Measurements from ENCODE around the gene LPCAT2.

Gene LPCAT2

DNA sequence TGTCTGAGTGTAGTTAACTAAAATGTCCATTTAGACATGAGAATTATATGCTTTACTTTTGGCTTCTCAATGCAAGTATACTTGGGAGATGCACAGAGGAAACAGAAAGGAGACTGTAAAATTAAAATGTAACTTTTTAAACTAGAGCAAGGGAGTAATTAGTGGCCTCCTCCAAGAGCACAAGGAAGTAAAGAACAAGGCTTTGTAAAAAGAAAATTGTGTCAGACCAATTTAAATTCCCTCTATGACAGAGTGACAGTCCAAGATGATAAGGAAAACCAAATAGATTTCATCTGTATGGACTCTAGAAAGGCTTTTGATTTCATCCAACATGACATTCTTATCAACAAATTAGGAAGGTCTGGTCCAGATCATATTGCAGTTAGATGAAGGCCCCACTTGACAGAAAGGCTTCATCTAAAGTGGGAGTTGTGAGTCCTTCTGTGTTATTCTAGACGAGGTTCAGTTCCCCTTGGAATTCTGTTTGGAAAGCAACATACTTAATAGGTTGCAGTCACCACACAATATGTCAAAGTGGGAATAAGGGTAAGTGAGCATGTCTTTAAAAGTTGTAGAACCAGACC, 51.2 kb downstream of the LPCAT2 start:
- DNase-seq = no peak

DNA sequence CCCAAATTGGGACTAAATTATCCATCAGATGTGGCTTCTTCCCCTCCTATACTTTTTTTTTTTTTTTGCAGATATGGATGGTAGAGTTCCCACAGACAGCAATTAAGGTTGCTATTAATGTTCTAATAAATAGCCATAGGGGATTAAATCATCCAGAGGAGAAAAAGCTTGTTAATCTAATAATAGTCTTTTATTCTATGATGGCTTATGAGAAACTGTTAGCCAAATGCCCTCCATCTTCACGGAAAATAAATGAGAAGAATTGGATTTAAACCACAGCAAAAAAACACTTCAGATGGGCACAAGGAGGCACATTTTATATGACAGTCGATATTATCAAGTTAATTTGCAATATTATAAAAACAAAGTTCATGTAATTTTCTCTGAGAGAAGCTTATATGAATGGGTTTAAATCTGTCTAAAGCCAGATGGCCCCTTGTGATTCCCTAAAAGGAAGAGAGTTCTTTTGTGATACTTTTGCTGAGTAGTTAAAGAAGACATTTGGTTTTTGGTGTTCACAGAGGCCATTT, 52.5 kb downstream of the LPCAT2 start:
- no peak for DNase-seq

DNA sequence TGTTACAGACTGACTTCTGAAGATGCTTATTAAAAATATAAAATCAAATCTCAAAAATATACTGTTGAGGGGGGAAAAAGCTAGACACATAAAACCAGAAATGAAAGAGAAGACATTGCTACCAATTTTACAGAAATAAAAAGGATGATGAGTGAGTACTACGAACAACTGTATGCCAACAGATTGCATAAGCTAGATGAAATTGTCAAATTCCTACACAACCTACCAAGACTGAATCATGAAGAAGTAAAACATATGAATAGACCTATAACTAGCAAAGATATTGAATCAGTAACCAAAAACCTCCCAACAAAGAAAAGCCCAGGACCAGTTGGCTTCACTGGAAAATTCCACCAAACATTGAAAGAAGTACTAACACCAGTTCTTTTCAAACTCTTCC, 54.1 kb downstream of the LPCAT2 start:
- no peak for DNase-seq

DNA sequence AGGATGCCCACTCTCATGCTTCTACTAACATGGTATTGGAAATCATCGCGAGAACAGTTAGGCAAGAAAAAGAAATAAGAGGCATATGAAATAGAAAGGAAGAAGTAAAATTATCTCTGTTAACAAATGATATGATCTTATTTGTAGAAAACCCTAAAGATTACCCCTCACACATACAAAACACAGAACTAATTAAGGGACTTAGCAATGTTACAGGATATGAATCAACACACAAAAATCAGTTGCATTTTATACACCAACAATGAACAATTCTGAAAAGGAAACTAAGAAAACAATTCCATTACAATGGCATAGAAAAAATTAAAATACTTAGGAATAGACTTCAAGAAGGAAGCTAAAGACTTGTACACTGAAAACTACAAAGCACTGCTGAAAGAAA, 54.9 kb downstream of the LPCAT2 start:
- DNase-seq = no peak

DNA sequence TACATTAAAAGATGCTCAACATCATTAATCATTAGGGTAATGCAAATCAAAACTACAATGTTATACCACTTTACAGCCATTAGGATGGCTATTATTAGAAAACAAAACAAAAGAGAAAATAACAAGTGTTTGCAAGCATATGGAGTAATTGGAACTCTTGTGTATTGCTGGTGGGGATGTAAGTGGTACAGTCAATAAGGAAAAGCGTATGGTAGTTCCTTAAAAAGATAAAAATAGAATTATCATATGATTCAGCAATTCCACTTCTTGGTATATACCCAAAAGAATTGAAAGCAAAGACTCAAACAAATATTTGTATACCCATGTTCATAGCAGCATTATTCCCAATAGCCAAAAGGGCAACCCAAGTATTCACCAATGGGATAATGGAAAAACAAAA, 56.2 kb downstream of the LPCAT2 start:
- DNase-seq = no peak

DNA sequence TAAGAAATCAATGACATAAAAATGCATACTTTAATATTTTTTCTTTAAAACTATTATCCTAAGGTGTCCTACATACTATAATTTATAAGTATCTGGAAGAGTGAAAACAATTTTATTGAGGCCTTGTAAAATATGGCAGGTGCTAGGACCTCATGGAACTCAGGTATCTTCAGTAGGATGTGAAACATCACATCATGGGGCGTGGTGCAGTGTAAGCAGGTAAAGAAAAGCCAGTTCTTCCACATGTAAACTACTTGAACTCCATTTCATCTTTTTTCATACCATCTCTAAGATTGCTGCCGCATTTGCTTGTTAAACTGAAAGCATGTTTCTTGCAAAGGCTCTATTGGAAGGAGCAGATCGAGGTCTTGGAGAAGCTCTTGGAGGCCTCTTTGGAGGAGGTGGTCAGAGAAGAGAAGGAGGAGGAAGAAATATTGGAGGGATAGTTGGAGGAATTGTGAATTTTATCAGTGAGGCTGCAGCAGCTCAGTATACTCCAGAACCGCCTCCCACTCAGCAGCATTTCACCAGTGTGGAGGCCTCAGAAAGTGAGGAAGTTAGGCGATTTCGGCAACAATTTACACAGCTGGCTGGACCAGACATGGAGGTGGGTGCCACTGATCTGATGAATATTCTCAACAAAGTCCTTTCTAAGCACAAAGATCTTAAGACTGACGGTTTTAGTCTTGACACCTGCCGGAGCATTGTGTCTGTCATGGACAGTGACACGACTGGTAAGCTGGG, 57.7 kb downstream of the LPCAT2 start, which contains the start of gene CAPNS2:
Gene CAPNS2, plus strand, starts transcription at position 253 of the 744 bp plus-strand sequence. Its CDS starts 73 bp downstream, at position 326.
- DNase-seq = no peak

DNA sequence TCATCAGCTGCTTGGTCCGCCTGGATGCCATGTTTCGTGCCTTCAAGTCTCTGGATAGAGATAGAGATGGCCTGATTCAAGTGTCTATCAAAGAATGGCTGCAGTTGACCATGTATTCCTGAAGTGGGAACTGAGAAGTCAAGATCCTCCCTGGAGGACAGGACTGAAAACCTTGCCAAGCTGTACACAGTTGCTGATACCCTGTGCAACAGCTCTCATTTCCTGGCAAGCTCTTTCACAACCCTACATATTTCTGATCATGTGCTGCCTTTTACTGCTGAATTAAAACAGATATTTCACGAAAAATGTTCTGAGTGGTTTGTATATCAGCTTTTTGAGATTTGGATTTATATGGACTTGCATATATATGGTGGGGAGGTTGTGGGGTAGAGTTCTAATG, 58.5 kb downstream of the LPCAT2 start:
- no peak for DNase-seq

DNA sequence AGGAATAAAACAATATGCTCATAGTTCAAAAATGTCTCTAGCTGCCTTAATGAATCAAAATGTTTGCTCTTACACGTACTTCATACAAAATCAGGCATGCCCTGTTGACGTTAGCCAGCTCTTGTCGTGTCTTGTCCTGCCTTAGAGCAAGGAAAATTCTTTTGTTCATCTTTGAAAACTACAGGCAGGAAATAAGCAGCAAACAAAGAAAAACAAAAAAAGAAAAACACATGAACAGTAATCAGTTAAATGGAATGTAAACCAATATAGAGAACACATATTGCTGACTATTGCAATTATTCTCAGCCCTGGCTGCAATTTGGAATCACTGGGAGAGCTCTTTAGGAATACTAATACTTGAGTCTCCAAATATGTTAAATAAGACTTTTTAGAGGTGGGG, 59.3 kb downstream of the LPCAT2 start:
- no peak for DNase-seq

DNA sequence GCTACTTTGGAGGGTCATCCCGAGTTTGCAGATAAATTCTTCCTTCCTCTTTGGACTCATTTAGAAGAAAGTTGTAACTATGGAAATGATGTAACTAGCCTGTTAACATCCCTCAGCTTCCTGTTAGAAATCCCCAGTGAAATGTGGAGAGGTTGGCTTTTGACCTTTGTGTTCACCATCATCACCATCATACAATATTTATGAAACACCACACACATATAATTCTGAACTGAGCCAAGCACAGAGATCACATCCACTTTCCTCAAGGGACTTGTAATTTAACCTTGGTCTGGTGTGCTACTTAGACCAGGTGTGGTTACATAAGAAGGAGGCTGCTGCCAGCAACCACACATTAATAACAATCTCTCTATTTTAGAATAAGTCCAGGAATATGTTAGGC, 60.2 kb downstream of the LPCAT2 start:
- DNase-seq = no peak

DNA sequence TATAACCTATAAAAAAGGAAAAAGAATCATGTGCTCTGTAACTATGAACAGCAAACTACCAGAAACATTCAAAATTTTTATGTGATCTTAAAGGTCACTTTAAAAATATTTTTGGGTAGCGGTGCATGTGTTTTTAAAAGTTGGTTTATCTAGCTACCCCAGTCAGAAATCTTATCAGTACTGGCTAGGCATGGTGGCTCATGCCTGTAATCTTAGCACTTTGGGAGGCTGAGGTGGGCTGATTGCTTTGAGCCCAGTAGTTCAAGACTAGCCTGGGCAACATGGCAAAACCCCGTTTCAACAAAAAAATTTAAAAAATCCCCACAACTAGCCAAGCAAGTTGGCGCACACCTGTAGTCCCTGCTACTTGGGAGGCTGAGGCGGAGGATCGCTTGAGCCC, 61.3 kb downstream of the LPCAT2 start:
- no peak for DNase-seq

DNA sequence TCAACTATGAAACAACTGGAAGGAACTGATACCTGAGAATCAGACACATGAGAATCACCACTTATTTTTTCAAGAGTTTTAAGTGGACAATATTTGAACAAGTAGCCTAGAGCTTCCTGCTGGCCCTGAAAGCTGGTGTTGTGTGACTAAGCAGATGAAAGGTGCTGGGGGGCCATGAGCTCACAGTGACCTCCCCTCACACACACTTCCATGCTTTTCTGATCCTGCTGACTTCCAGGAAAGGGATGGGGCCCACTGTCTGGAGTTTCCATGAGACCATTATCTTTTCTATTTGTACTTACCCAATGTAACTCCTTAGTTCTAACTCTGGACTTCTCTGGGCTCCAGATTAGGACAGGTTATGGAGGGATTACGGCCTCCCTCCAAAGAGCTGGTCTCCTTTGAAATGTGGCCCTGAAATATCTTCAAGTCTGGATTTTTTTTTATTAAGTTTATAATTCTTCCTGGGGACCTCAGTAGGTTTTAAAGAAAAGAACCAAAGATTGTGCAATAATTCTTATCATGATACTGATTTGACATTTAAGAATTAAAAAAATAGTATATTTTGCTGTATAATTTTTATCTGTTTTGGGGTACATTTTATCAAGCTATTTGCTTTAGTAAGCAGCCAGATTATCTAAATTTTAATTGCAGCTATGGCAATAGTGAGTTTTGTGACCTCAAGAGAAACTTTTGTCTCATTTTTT, 62.5 kb downstream of the LPCAT2 start:
- DNase-seq = no peak

DNA sequence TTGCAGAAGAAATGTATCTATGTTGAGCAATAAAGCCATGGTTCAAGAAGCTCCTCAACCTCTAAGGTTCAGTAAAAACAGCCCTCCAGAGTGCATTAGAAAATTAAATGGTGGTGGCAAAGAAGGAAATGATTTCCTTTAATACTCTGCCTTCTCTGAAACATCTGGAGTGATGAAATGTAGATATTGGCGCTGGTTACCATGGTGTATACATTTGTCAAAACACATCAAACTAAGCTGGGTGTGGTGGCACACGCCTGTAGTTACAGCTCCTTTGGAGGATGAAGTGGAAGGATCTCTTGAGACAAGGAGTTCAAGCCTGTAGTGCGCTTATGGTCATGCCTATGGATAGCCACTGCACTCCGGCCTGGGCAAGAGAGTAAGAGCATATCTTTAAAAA, 63.6 kb downstream of the LPCAT2 start:
- no peak for DNase-seq

DNA sequence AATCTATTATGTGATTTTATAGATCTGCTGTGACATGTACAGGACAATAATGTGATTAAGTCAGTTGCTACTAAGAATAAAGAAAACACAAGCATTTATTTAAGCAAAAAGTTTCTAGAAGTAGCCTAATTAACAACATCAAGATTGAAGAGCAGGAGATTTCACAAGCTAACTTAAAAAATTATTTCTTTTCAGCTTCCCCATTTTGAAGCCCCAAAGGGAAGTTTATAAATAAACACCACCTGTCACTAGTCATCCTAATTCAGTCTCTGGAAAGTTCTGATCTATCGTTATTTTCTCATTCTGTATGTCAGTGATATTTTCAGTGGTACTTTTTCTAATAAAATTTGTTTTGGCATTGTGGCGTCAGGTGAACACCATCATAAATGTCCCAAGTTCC, 65.9 kb downstream of the LPCAT2 start:
- no peak for DNase-seq

DNA sequence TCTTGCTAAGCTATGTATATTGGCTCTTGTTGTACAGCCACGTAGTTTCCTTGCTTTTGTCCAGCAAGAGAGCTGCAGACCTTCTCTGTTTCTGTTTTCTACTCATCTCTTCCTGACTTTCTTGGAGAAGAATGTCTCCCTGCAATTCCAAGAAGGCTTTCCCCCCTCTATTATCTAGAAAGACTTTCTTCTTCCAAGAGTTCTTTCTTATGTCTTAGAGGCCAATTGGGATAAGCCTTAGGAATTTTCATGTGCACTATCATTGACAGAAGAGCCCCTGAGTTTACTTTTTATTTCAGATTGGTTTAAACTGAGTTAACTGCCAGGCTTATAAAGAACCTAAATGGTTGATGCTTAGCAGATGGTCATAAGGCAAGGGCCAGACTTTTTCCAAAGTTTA, 66.6 kb downstream of the LPCAT2 start:
- DNase-seq = no peak

DNA sequence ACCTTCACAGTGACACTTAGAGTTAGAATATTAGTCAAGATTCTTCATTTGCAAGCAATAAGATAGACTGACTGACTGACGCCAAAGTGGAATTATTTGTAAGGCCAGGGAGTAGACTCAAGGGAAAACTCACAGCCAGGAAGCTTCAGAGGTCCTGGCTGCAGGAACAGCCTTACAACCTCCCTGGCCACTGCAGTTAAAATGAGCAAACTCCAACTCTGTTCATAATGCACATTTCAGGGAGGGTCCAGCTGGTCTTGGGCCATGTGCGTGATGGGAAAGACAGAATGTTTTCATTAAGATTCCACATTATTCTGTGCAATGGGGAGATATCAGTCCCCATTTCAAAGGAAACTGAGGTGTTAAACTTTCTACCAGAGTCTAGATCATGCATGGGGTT, 67.5 kb downstream of the LPCAT2 start:
- no peak for DNase-seq

DNA sequence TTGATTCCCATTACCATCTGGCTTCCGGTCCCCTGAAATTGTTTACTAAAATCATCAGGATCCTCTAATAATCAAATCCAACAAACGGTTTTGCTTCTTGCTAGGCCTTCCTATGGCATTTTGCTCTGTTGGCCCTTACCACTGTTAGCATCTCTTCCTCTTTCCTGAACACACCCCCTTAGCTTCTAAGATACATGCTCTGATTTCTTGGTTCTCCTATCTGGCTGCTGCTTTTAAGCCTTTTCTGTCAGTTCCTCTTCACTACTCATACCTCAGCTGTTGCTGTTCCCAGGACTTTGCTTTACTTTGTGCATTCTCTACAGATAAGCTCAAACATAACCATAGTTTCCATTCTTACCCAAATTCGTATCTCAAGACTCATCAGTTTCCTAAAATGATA, 69.0 kb downstream of the LPCAT2 start:
- no peak for DNase-seq

DNA sequence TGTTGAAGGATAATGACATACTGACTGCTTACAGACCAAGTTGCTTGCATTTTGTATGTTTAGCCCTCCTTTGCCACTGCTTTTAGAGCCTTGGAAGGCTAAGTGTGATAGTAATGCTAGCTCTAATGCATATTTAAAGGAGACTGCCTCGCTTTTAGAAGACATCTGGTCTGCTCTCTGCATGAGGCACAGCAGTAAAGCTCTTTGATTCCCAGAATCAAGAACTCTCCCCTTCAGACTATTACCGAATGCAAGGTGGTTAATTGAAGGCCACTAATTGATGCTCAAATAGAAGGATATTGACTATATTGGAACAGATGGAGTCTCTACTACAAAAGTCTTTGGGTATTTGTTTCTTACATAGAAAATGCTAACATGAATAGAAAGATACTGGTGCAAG, 76.8 kb downstream of the LPCAT2 start:
- no peak for DNase-seq

DNA sequence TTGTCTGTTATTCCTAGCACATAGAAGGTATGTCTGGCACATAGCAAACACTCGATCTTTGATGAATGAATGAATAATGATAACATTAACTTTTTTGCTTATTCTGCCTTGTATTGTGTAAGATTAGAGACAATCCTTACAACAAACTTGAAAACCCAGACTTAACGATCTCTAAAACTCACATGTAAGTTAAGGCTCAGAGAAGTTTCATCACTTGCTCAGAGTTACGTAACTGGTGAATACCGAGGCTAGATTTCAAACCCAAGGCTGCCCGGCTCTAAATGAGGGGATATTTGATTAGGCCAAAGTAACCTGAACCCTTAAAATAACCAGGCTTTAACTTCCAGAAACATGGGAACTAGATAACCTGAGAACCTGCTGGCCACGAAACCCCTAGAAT, 79.9 kb downstream of the LPCAT2 start:
- DNase-seq = no peak

DNA sequence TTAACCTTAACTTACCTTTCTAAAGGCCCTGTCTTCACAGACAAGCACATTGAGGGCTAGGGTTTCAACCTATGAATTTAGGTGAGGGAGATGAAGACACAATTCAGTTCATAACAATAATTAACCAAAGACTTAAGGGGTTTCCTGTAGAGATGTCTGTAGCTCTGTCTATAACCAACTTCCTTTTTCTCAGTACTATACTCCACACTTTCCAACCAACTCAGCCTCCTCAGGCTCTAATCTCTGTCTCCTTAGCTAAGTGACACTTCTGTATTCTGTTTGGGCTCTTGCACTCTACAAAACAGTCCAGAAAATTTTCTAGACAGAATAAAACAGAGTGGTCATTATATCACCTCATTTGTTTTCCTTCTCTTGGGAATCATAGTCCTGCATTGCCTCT, 83.4 kb downstream of the LPCAT2 start:
- no peak for DNase-seq

DNA sequence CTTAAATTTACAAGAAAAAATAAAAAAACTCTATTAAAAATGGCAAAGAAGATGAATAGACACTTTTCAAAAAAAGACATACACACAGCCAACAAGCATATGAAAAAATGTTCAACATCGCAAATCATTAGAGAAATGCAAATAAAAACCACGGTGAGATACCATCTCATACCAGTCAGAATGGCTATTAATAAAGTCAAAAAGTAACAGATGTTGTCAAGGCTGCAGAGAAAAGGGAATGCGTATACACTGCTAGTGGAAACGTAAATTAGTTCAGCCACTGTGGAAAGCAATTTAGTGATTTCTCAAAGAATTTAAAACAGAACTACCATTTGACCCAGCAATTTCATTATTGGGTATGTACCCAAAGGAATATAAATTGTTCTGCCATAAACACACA, 89.1 kb downstream of the LPCAT2 start:
- DNase-seq = no peak

DNA sequence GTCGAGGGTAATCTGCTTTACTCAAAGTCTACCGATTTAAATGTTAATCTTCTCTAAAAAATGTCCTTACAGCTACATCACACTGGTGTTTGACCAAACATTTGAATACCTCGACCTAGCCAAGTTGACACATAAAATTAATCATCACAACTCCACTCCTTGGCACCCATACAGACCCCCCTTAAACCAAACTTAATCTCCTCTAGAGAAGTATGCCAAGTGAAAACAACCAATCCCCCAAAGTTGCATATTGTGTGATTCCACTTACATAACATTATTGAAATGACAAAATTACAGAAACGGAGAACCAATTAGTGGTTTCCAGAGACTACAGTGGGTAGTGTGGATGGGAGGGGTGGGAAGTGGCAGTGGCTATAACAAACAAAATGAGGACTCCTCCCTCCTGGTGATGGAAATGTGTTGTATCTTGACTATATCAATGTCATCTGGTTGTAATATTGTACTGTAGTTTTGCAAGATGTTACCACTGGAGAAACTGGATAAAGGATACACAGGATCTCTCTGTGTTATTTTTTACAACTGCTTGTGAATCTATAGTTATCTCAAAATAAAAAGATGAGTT, 97.0 kb downstream of the LPCAT2 start:
- no peak for DNase-seq

DNA sequence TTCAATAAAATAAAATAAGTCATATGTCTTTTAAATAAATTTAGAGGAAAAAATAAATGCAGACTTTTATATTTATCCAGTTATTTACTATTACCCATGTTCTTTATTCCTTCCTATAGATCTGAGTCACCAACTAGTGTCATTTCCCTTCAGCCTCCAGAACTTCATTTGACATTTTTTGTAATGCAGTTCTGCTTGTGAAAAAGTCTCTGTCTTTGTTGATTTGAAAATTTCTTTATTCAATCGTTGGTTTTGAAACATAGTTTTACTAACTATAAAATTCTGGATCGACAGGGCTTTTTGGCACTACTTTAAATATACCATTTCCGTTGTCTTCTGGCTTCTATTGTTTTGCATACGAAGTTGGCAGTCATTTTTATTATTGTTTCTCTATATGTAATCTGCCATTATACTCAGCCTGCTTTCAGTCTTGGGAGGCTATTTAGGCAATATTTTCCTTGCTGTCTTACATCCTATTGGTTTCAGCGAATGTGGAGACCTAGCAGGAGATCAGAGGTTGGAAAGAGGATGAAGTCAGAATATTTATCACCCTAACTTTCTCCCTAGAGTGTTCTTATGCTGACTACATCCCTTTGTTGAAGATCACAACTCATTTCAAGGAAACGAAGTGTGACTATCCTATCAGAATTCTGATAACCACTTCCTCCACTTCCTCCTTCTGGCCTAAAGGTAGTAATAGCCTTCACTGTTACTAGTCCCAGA, 104.9 kb downstream of the LPCAT2 start:
- no peak for DNase-seq

DNA sequence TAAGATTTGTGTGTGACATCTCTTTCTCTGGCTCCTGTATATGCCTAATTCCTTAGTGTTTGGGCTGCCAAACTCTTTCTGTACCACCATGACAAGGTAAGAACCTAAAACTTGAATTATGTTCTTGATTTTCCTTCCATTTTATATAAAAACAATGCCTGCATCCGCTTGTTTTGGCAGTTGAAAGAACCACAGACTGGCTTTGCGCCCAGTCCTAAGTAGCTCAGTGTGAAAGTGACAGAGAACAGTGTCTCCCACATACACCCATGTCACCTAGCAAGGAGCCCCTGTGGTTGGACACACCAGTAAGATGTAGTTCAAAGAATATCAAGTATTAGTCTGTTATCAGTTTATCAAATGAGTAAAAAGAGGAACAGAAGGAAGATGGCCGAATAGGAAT, 106.2 kb downstream of the LPCAT2 start:
- DNase-seq = no peak
